PC-3 (cell line): Measurements from ENCODE around the gene DYNLT2B. TPM values are rescaled to one million over a fixed set of nuclear protein-coding genes. Genes with fewer than 3 reads are reported as not detected.

Source experiments
- ATAC-seq: fragments of 200-7000 bp; cut with Tn5 transposase; 2 replicates; pipeline ENCODE4 v1.9.1; 2020; ENCODE audit warnings: mild to moderate bottlenecking, moderate library complexity
- BruUV-seq: library from RNA; stranded (reverse); fragments of 400-500 nt; replicated peaks from 2 replicates; lab custom pipeline; 2021; lab: Mats Ljungman, UMichigan
- CTCF ChIA-PET: fragments of 300-600 bp; sonication (Branson Sonifier 250); formaldehyde crosslinking; loops from one replicate; lab custom pipeline; 2022; ENCODE audit warnings: antibody characterized with exemption; lab: Charles Lee
- POLR2A ChIA-PET: fragments of 300-600 bp; sonication (Branson Sonifier 250); formaldehyde crosslinking; loops from one replicate; lab custom pipeline; 2022; ENCODE audit warnings: antibody characterized with exemption; ENCODE audit not compliant: unreplicated experiment; lab: Charles Lee
- DNase-seq: peaks from one replicate; pipeline ENCODE4 v3.0.0-alpha.2; 2015
- H2AFZ ChIP-seq: fragments of 300-600 bp; sonication (generic); 2 replicates; pipeline ENCODE4 v1.6.0; 2016; ENCODE audit warnings: antibody characterized with exemption, low read length
- H3F3A ChIP-seq: fragments of 300-600 bp; sonication (generic); one replicate; pipeline ENCODE4 v1.6.0; 2017; ENCODE audit warnings: antibody characterized with exemption, low read length, control low read depth, mild to moderate bottlenecking; ENCODE audit not compliant: unreplicated experiment
- H3K27ac ChIP-seq: fragments of 300-600 bp; sonication (generic); 2 replicates; pipeline ENCODE4 v1.5.1; 2016; ENCODE audit warnings: mild to moderate bottlenecking, low read length
- H3K27me3 ChIP-seq: fragments of 300-600 bp; sonication (generic); 2 replicates; pipeline ENCODE4 v1.6.1; 2016; ENCODE audit warnings: low read length, mixed read lengths
- H3K36me3 ChIP-seq: fragments of 300-600 bp; sonication (generic); 2 replicates; pipeline ENCODE4 v1.6.1; 2016; ENCODE audit warnings: low read depth, mixed run types, low read length, mixed read lengths
- H3K4me1 ChIP-seq: fragments of 300-600 bp; sonication (generic); 2 replicates; pipeline ENCODE4 v1.5.1; 2016; ENCODE audit warnings: low read length; ENCODE audit not compliant: insufficient read depth
- H3K4me2 ChIP-seq: fragments of 300-600 bp; sonication (generic); 2 replicates; pipeline ENCODE4 v1.6.0; 2016; ENCODE audit warnings: low read length
- H3K4me3 ChIP-seq: fragments of 300-600 bp; sonication (generic); 2 replicates; pipeline ENCODE4 v1.5.1; 2016; ENCODE audit warnings: mild to moderate bottlenecking, low read length, mixed read lengths
- H3K79me2 ChIP-seq: fragments of 300-600 bp; sonication (generic); 2 replicates; pipeline ENCODE4 v1.6.1; 2017; ENCODE audit warnings: low read length, mixed read lengths
- H3K9ac ChIP-seq: fragments of 300-600 bp; sonication (generic); 2 replicates; pipeline ENCODE4 v1.6.0; 2016; ENCODE audit warnings: mild to moderate bottlenecking, low read length
- H3K9me2 ChIP-seq: fragments of 300-600 bp; sonication (generic); replicated peaks from 2 replicates; pipeline ENCODE4 v1.6.1; 2016; ENCODE audit warnings: mixed run types, low read length, mixed read lengths
- H3K9me3 ChIP-seq: fragments of 300-600 bp; sonication (generic); 2 replicates; pipeline ENCODE4 v1.6.1; 2016; ENCODE audit warnings: low read length, mixed read lengths
- H4K20me1 ChIP-seq: fragments of 300-600 bp; sonication (generic); 2 replicates; pipeline ENCODE4 v1.6.1; 2016; ENCODE audit warnings: low read length, mixed read lengths
- EZH2 ChIP-seq: fragments of 300-600 bp; sonication (generic); IDR thresholded peaks from one replicate; pipeline ENCODE4 v1.6.1; 2017; ENCODE audit warnings: antibody characterized with exemption, mild to moderate bottlenecking, low read length; ENCODE audit not compliant: unreplicated experiment
- EZH2phosphoT487 ChIP-seq: fragments of 300-600 bp; sonication (generic); IDR thresholded peaks from 2 replicates; pipeline ENCODE4 v1.6.1; 2018; ENCODE audit warnings: mild to moderate bottlenecking, antibody characterized with exemption, low read length, borderline replicate concordance
- intact Hi-C: fragments of 100-400 bp; cut with micrococcal nuclease; formaldehyde crosslinking; loops from 2 replicates; pipeline ENCODE4 v1.9.0; 2023
- total RNA-seq: library from RNA; depleted of rRNA; stranded (reverse); fragments of >200 nt; gene quantifications from 2 replicates; pipeline ENCODE4 v1.2.3, GENCODE V29; 2014; rRNA removed
- TF ChIP-seq, protein P1 (sequence below): fragments of 300-600 bp; sonication (generic); conservative IDR thresholded peaks from 2 replicates; pipeline ENCODE4 v1.5.1; 2017; ENCODE audit warnings: antibody characterized with exemption, low read depth, mild to moderate bottlenecking, low read length

DYNLT2B gene
- total RNA-seq, 1 experiment from 2014 or later = 19.8 TPM

DNA sequence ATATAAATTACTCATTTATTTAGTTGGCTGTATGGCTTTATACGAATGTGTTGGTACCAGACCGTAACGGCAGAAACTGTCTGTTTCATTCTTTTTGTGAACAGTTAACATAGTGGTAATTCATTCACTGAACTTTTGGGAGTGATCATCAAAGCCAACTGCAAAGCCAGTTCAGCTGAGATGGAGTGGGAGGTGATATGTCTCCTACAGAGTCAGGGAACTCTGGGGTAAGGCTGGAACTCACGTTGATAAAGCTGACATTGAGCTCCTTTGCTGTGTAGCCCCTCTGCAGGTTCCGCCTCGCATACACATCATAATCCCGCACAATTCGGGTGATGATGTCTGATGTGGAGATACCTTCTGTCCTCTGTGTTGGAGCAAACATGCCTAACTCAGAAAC lies 76.3 kb downstream of the DYNLT2B start:
- DNase-seq (no peak), ATAC-seq (no peak)
- H4K20me1 ChIP-seq = no peaks in the 10 kb centered on the region
- peaks cover 6% of the 10 kb centered on the region; the same call in 1 of the 2 replicates for H3K4me1 ChIP-seq
- no peaks in the 10 kb centered on the region for H3K27me3 ChIP-seq
- H3K36me3 ChIP-seq = peaks cover 43% of the 10 kb centered on the region; the same call in 1 of the 2 replicates
- no peaks in the 10 kb centered on the region for H3F3A ChIP-seq
- H3K9ac ChIP-seq = no peak overlapping the region
- H3K4me3 ChIP-seq = no peak overlapping the region
- H3K9me3 ChIP-seq = no peaks in the 10 kb centered on the region
- no TSS peak for BruUV-seq
- H3K9me2 ChIP-seq = no peaks in the 10 kb centered on the region
- no peaks in the 10 kb centered on the region for H3K79me2 ChIP-seq
- TF ChIP-seq EZH2 (no peak), EZH2phosphoT487 (no peak)
- TF ChIP-seq, protein P1, sequence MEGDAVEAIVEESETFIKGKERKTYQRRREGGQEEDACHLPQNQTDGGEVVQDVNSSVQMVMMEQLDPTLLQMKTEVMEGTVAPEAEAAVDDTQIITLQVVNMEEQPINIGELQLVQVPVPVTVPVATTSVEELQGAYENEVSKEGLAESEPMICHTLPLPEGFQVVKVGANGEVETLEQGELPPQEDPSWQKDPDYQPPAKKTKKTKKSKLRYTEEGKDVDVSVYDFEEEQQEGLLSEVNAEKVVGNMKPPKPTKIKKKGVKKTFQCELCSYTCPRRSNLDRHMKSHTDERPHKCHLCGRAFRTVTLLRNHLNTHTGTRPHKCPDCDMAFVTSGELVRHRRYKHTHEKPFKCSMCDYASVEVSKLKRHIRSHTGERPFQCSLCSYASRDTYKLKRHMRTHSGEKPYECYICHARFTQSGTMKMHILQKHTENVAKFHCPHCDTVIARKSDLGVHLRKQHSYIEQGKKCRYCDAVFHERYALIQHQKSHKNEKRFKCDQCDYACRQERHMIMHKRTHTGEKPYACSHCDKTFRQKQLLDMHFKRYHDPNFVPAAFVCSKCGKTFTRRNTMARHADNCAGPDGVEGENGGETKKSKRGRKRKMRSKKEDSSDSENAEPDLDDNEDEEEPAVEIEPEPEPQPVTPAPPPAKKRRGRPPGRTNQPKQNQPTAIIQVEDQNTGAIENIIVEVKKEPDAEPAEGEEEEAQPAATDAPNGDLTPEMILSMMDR = no peak
- no peak overlapping the region for H2AFZ ChIP-seq
- POLR2A ChIA-PET = no interaction called here
- CTCF ChIA-PET = interaction anchor here (0.7 kb wide), 2 partner anchors 29 to 128 kb away, joined by 4 to 17 read pairs; no protein-coding TSS in a partner anchor
- no peak overlapping the region for H3K27ac ChIP-seq
- H3K4me2 ChIP-seq = no peak overlapping the region
- intact Hi-C loops = no loop called here

Other genes with a start within 250 kb of the DYNLT2B start
- 272 and 287 TPM in 2 replicates for gene TFRC, start 236.2 kb downstream of the DYNLT2B start, total RNA-seq
- gene ZDHHC19, start 106.8 kb downstream of the DYNLT2B start, total RNA-seq = not detected in 2 replicates
- 9.7 and 10.0 TPM in 2 replicates for gene SLC51A, start 101.7 kb downstream of the DYNLT2B start, total RNA-seq
- gene PCYT1A, start 30.5 kb downstream of the DYNLT2B start, total RNA-seq = 46.9 and 63.8 TPM in 2 replicates
- 1.1 and 5.2 TPM in 2 replicates for gene TM4SF19, start 20.1 kb upstream of the DYNLT2B start, total RNA-seq
- 10.2 and 10.5 TPM in 2 replicates for gene UBXN7, start 114.2 kb upstream of the DYNLT2B start, total RNA-seq
- 12.8 and 13.8 TPM in 2 replicates for gene RNF168, start 185.5 kb upstream of the DYNLT2B start, total RNA-seq
- gene SMCO1, start 197.1 kb upstream of the DYNLT2B start, total RNA-seq = not detected in 2 replicates